IMR-90 (cell line): ENCODE measurements around the gene PEX11A. TPM values are rescaled to one million over a fixed set of nuclear protein-coding genes. Genes with fewer than 3 reads are reported as not detected.

Source experiments
- ATAC-seq: fragments of 200-7000 bp; cut with Tn5 transposase; 2 replicates; pipeline ENCODE4 v1.9.1; 2020; ENCODE audit warnings: low read depth, mild to moderate bottlenecking, moderate library complexity
- BruUV-seq: library from RNA; stranded (reverse); fragments of 400-500 nt; replicated peaks from 2 replicates; lab custom pipeline; 2021; lab: Mats Ljungman, UMichigan
- CTCF ChIA-PET: fragments of 300-600 bp; formaldehyde crosslinking; extraction: SDS; loops from one replicate; lab custom pipeline; 2021; ENCODE audit warnings: antibody characterized with exemption; lab: Yijun Ruan, JAX
- POLR2A ChIA-PET: fragments of 300-600 bp; sonication (Branson Sonifier 250); formaldehyde crosslinking; loops from one replicate; lab custom pipeline; 2022; ENCODE audit warnings: antibody characterized with exemption; ENCODE audit not compliant: unreplicated experiment; lab: Charles Lee
- DNase-seq: peaks from one replicate; pipeline ENCODE4 v3.0.0; 2013
- H2AFZ ChIP-seq: replicated peaks from 2 replicates; pipeline ENCODE3; 2013; ENCODE audit warnings: low read length, mild to moderate bottlenecking; ENCODE audit not compliant: poor library complexity
- H2AK5ac ChIP-seq: 2 replicates; pipeline ENCODE4 v1.6.1; 2013; ENCODE audit warnings: low read depth, low read length, inconsistent platforms
- H2AK9ac ChIP-seq: replicated peaks from 2 replicates; pipeline ENCODE3; 2013; ENCODE audit warnings: mild to moderate bottlenecking, low read depth, low read length, moderate library complexity; ENCODE audit not compliant: poor library complexity
- H2BK120ac ChIP-seq: 2 replicates; pipeline ENCODE4 v1.6.1; 2013; ENCODE audit warnings: low read depth, low read length, inconsistent platforms
- H2BK15ac ChIP-seq: 3 replicates; pipeline ENCODE4 v1.6.1; 2013; ENCODE audit warnings: low read depth, low read length, inconsistent platforms
- H2BK20ac ChIP-seq: 2 replicates; pipeline ENCODE4 v1.6.1; 2013; ENCODE audit warnings: low read depth, mild to moderate bottlenecking, inconsistent platforms, low read length, moderate library complexity
- H2BK5ac ChIP-seq: 2 replicates; pipeline ENCODE4 v1.6.1; 2013; ENCODE audit warnings: mild to moderate bottlenecking, low read depth, low read length, inconsistent platforms; ENCODE audit not compliant: poor library complexity, severe bottlenecking
- H3K14ac ChIP-seq: replicated peaks from 2 replicates; pipeline ENCODE4 v1.6.1; 2013; ENCODE audit warnings: low read depth, low read length, inconsistent platforms
- H3K18ac ChIP-seq: 2 replicates; pipeline ENCODE4 v1.6.1; 2013; ENCODE audit warnings: low read depth, low read length, control low read depth
- H3K23ac ChIP-seq: 2 replicates; pipeline ENCODE4 v1.6.1; 2013; ENCODE audit warnings: low read depth, low read length, inconsistent platforms
- H3K27ac ChIP-seq: 2 replicates; pipeline ENCODE4 v1.5.1; 2013; ENCODE audit warnings: mild to moderate bottlenecking, control low read depth, low read length; ENCODE audit not compliant: insufficient read depth
- H3K27me3 ChIP-seq: 2 replicates; pipeline ENCODE4 v1.6.1; 2013; ENCODE audit warnings: low read length; ENCODE audit not compliant: control insufficient read depth, insufficient read depth
- H3K36me3 ChIP-seq: 2 replicates; pipeline ENCODE4 v1.6.1; 2013; ENCODE audit warnings: low read length, mixed read lengths; ENCODE audit not compliant: control insufficient read depth, insufficient read depth
- H3K4ac ChIP-seq: 2 replicates; pipeline ENCODE4 v1.6.1; 2013; ENCODE audit warnings: low read depth, low read length, inconsistent platforms
- H3K4me1 ChIP-seq: 2 replicates; pipeline ENCODE4 v1.6.1; 2013; ENCODE audit warnings: low read length, mixed read lengths; ENCODE audit not compliant: control insufficient read depth, insufficient read depth
- H3K4me2 ChIP-seq: 2 replicates; pipeline ENCODE4 v1.6.1; 2013; ENCODE audit warnings: low read depth, mild to moderate bottlenecking, control low read depth, low read length, moderate library complexity
- H3K4me3 ChIP-seq: 2 replicates; pipeline ENCODE4 v1.5.1; 2013; ENCODE audit warnings: low read depth, mild to moderate bottlenecking, control low read depth, low read length, moderate library complexity; ENCODE audit not compliant: insufficient read depth
- H3K56ac ChIP-seq: 2 replicates; pipeline ENCODE4 v1.6.1; 2013; ENCODE audit warnings: low read length, inconsistent platforms; ENCODE audit not compliant: insufficient read depth; ENCODE audit errors: extremely low read depth
- H3K79me1 ChIP-seq, 2 experiments: 2 replicates each; pipeline ENCODE4 v1.6.1; 2013; ENCODE audit warnings: low read length in 2 of 2, inconsistent platforms in 1 of 2, low read depth in 1 of 2
- H3K9ac ChIP-seq: 2 replicates; pipeline ENCODE4 v1.6.1; 2013; ENCODE audit warnings: low read depth, low read length, control low read depth
- H3K9me1 ChIP-seq: 2 replicates; pipeline ENCODE4 v1.6.1; 2013; ENCODE audit warnings: low read length, inconsistent platforms; ENCODE audit not compliant: insufficient read depth
- H3K9me3 ChIP-seq: 2 replicates; pipeline ENCODE4 v1.6.1; 2013; ENCODE audit warnings: low read length; ENCODE audit not compliant: control insufficient read depth, insufficient read depth
- H4K20me1 ChIP-seq: 2 replicates; pipeline ENCODE4 v1.6.1; 2013; ENCODE audit warnings: low read length, inconsistent platforms; ENCODE audit not compliant: insufficient read depth
- H4K5ac ChIP-seq: 2 replicates; pipeline ENCODE4 v1.6.1; 2013; ENCODE audit warnings: mild to moderate bottlenecking, low read depth, low read length, control low read depth
- H4K8ac ChIP-seq, 2 experiments: 2 replicates each; pipeline ENCODE4 v1.6.1; 2013; ENCODE audit warnings: low read depth in 2 of 2, low read length in 2 of 2, control low read depth in 1 of 2, inconsistent platforms in 1 of 2
- H4K91ac ChIP-seq: 2 replicates; pipeline ENCODE4 v1.6.1; 2013; ENCODE audit warnings: low read depth, low read length, inconsistent platforms; ENCODE audit not compliant: insufficient read depth
- BHLHE40 ChIP-seq: fragments of 150-350 bp; IDR thresholded peaks from 2 replicates; pipeline ENCODE4 v1.6.1; 2016; ENCODE audit warnings: mild to moderate bottlenecking, low read depth, low read length
- CEBPB ChIP-seq: IDR thresholded peaks from 2 replicates; pipeline ENCODE4 v1.6.1; 2012; ENCODE audit warnings: low read depth, low read length, improper control_type of control experiment
- CHD1 ChIP-seq: IDR thresholded peaks from 2 replicates; pipeline ENCODE4 v1.6.1; 2012; ENCODE audit warnings: low read depth, low read length, improper control_type of control experiment
- FOS ChIP-seq: fragments of 150-350 bp; IDR thresholded peaks from 2 replicates; pipeline ENCODE4 v1.6.1; 2016; ENCODE audit warnings: low read depth, low read length
- MAFK ChIP-seq: IDR thresholded peaks from 2 replicates; pipeline ENCODE4 v1.6.1; 2012; ENCODE audit warnings: low read depth, low read length, improper control_type of control experiment
- MAZ ChIP-seq: IDR thresholded peaks from 2 replicates; pipeline ENCODE4 v1.6.1; 2012; ENCODE audit warnings: low read depth, mild to moderate bottlenecking, low read length, improper control_type of control experiment, moderate library complexity, borderline replicate concordance
- MXI1 ChIP-seq: IDR thresholded peaks from 2 replicates; pipeline ENCODE4 v1.6.1; 2012; ENCODE audit warnings: low read depth, mild to moderate bottlenecking, low read length, moderate library complexity, borderline replicate concordance
- NFE2L2 ChIP-seq: fragments of 150-350 bp; IDR thresholded peaks from 2 replicates; pipeline ENCODE4 v1.6.1; 2016; ENCODE audit warnings: low read depth, mild to moderate bottlenecking, low read length
- POLR2A ChIP-seq: IDR thresholded peaks from 2 replicates; pipeline ENCODE4 v1.6.1; 2012; ENCODE audit warnings: mild to moderate bottlenecking, low read depth, low read length
- RAD21 ChIP-seq: IDR thresholded peaks from 2 replicates; pipeline ENCODE4 v1.6.1; 2012; ENCODE audit warnings: low read length, improper control_type of control experiment
- RCOR1 ChIP-seq: IDR thresholded peaks from 2 replicates; pipeline ENCODE4 v1.6.1; 2012; ENCODE audit warnings: mild to moderate bottlenecking, low read length, improper control_type of control experiment; ENCODE audit not compliant: insufficient replicate concordance
- RFX5 ChIP-seq: IDR thresholded peaks from 2 replicates; pipeline ENCODE4 v1.8.0; 2012; ENCODE audit warnings: low read depth, mild to moderate bottlenecking, low read length, moderate library complexity
- SMC3 ChIP-seq: fragments of 150-350 bp; IDR thresholded peaks from 2 replicates; pipeline ENCODE4 v1.6.1; 2016; ENCODE audit warnings: low read depth, mild to moderate bottlenecking, antibody characterized with exemption, low read length, moderate library complexity
- WGBS, 2 experiments: methylation state at CpG; one replicate each; pipeline versions ENCODE4 v1.1.5 to v1.1.7; 2013; ENCODE audit warnings: missing lambda C conversion rate in 2 of 2; ENCODE audit not compliant: insufficient read length in 1 of 2; ENCODE audit errors: extremely low coverage in 2 of 2; 5-methylcytosine and 5-hydroxymethylcytosine counted together
- dilution Hi-C: fragments of 300-500 bp; cut with HindIII; formaldehyde crosslinking; loops from one replicate; pipeline ENCODE4 v1.14.3; 2018; ENCODE audit warnings: low sequenced_read_pairs; ENCODE audit not compliant: unreplicated experiment
- in situ Hi-C: fragments of 300-500 bp; cut with MboI; formaldehyde crosslinking; loops from 3 replicates; pipeline ENCODE4 v1.14.3; 2019; ENCODE audit warnings: low sequenced_read_pairs, inconsistent platforms, mixed read lengths
- intact Hi-C: fragments of 100-400 bp; cut with micrococcal nuclease; formaldehyde crosslinking; loops from 2 replicates; pipeline ENCODE4 v1.10.0; 2022
- polyA plus RNA-seq, 3 experiments: library from polyadenylated mRNA; depleted of rRNA; stranded (reverse); fragments of >200 nt; gene quantifications; 2 replicates each; pipeline ENCODE4 v1.2.3, GENCODE V29; 2012; ENCODE audit warnings: low replicate concordance in 1 of 3
- total RNA-seq: library from RNA; depleted of rRNA; stranded (reverse); fragments of >200 nt; gene quantifications from 2 replicates; pipeline ENCODE4 v1.2.3, GENCODE V29; 2012
- TF ChIP-seq, protein P1 (sequence below): conservative IDR thresholded peaks from 2 replicates; pipeline ENCODE4 v1.5.1; 2012; ENCODE audit warnings: mild to moderate bottlenecking, low read depth, low read length, improper control_type of control experiment
- TF ChIP-seq, protein P2 (sequence below): fragments of 150-350 bp; IDR thresholded peaks from 2 replicates; pipeline ENCODE4 v1.6.1; 2017; ENCODE audit warnings: mild to moderate bottlenecking, antibody characterized with exemption, low read length, low read depth
- TF ChIP-seq, protein P3 (sequence below): fragments of 150-350 bp; IDR thresholded peaks from 2 replicates; pipeline ENCODE4 v1.6.1; 2016; ENCODE audit warnings: low read depth, mild to moderate bottlenecking, low read length, moderate library complexity, borderline replicate concordance

Gene PEX11A
- total and polyA plus RNA-seq, 2 of the 4 experiments (the other 2 are of a cell fraction): 4.2 to 10.2 TPM

DNA sequence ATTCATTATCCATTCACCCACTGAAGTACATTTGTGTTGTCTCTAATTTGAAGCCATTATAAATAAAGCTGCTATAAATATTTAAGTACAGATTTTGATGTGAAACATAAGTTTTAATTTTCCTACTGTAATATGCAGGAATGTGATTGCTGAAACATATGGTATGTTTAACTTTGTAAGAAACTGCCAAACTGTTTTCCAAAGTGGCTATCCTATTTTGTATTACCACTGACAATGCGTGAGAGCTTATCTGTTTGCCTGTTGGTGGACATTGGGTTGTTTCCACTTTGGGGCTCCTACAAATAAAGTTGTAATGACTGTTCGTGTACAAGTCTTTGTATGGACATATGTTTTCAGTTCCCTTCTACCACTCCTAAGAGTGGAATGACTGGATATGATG, 2.5 kb upstream of the PEX11A start:
- no peak overlapping the region for H2AK9ac ChIP-seq
- H3K4me2 ChIP-seq: no peak overlapping the region
- peaks cover 4% of the 10 kb centered on the region; the same call in 1 of the 2 replicates for H3K9me1 ChIP-seq
- no peak overlapping the region for H4K91ac ChIP-seq
- no peaks in the 10 kb centered on the region for H4K20me1 ChIP-seq
- no peak overlapping the region for H3K18ac ChIP-seq
- no peak overlapping the region for H2BK15ac ChIP-seq
- no peak overlapping the region for H2BK20ac ChIP-seq
- ChIA-PET CTCF (no interaction called here), POLR2A (no interaction called here)
- no peak overlapping the region for H3K27ac ChIP-seq
- no peak overlapping the region for H2BK120ac ChIP-seq
- no peak overlapping the region for H2AK5ac ChIP-seq
- peaks cover 2% of the 10 kb centered on the region; the same call in 1 of the 2 replicates for H3K4me1 ChIP-seq
- H4K8ac ChIP-seq: no peak overlapping the region
- H3K9ac ChIP-seq: no peak overlapping the region
- ATAC-seq: no peak
- BruUV-seq: no TSS peak
- peaks cover 3 to 6% of the 10 kb centered on the region in 2 experiments; a peak in 2 of 4 replicates for H3K79me1 ChIP-seq
- in situ Hi-C loops (no loop called here), intact Hi-C loops (no loop called here), dilution Hi-C loops (no loop called here)
- no peak overlapping the region for H3K4me3 ChIP-seq
- H4K5ac ChIP-seq: no peak overlapping the region
- peaks cover 9% of the 10 kb centered on the region for H3K27me3 ChIP-seq
- DNase-seq: no peak
- no peak overlapping the region for H3K56ac ChIP-seq
- H3K23ac ChIP-seq: no peak overlapping the region
- no peaks in the 10 kb centered on the region for H3K9me3 ChIP-seq
- H2BK5ac ChIP-seq: no peak overlapping the region
- H3K36me3 ChIP-seq: no peaks in the 10 kb centered on the region
- no CpG with 5 or more reads among the region's 2 CpGs for WGBS, 2 experiments
- no peak overlapping the region for H3K4ac ChIP-seq
- H2AFZ ChIP-seq: no peak overlapping the region
- TF ChIP-seq MXI1 (no peak), CEBPB (no peak), RAD21 (no peak), BHLHE40 (no peak), NFE2L2 (no peak), FOS (no peak), RFX5 (no peak), MAFK (no peak), MAZ (no peak), CHD1 (no peak), POLR2A (no peak), RCOR1 (no peak), SMC3 (no peak)
- TF ChIP-seq, protein P1, sequence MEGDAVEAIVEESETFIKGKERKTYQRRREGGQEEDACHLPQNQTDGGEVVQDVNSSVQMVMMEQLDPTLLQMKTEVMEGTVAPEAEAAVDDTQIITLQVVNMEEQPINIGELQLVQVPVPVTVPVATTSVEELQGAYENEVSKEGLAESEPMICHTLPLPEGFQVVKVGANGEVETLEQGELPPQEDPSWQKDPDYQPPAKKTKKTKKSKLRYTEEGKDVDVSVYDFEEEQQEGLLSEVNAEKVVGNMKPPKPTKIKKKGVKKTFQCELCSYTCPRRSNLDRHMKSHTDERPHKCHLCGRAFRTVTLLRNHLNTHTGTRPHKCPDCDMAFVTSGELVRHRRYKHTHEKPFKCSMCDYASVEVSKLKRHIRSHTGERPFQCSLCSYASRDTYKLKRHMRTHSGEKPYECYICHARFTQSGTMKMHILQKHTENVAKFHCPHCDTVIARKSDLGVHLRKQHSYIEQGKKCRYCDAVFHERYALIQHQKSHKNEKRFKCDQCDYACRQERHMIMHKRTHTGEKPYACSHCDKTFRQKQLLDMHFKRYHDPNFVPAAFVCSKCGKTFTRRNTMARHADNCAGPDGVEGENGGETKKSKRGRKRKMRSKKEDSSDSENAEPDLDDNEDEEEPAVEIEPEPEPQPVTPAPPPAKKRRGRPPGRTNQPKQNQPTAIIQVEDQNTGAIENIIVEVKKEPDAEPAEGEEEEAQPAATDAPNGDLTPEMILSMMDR: no peak
- TF ChIP-seq, protein P2, sequence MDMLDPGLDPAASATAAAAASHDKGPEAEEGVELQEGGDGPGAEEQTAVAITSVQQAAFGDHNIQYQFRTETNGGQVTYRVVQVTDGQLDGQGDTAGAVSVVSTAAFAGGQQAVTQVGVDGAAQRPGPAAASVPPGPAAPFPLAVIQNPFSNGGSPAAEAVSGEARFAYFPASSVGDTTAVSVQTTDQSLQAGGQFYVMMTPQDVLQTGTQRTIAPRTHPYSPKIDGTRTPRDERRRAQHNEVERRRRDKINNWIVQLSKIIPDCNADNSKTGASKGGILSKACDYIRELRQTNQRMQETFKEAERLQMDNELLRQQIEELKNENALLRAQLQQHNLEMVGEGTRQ: no peak
- TF ChIP-seq, protein P3, sequence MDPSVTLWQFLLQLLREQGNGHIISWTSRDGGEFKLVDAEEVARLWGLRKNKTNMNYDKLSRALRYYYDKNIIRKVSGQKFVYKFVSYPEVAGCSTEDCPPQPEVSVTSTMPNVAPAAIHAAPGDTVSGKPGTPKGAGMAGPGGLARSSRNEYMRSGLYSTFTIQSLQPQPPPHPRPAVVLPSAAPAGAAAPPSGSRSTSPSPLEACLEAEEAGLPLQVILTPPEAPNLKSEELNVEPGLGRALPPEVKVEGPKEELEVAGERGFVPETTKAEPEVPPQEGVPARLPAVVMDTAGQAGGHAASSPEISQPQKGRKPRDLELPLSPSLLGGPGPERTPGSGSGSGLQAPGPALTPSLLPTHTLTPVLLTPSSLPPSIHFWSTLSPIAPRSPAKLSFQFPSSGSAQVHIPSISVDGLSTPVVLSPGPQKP: no peak
- no peak overlapping the region for H3K14ac ChIP-seq
